GM12875 (cell line): ENCODE results near the gene DHRS3.
"Not testable (repeated sequence)": the region's sequence is repeated elsewhere in the genome, so short reads cannot be mapped to it uniquely, and the experiment has no call there.

Experiments
- H3K4me3 ChIP-seq: one replicate; pipeline ENCODE4 v1.5.1; 2011; ENCODE audit warnings: low read depth, low read length, control low read depth
- CTCF ChIP-seq: IDR thresholded peaks from 2 replicates; pipeline ENCODE4 v1.5.1; 2011; ENCODE audit warnings: low read depth, mild to moderate bottlenecking, control low read depth, inconsistent platforms, low read length, moderate library complexity, borderline replicate concordance; ENCODE audit not compliant: insufficient read depth

DHRS3 gene

GRCh38 chr1:12529640-12530174 lies 88.3 kb downstream of the DHRS3 start:
- no peak overlapping the region for H3K4me3 ChIP-seq
- no peak for TF ChIP-seq CTCF

- H3K4me3 ChIP-seq = no peak overlapping the region
- no peak for TF ChIP-seq CTCF
These were observed 89.8 kb downstream of the DHRS3 start for GRCh38 chr1:12528021-12528852.

GRCh38 chr1:12527564-12527963 lies 90.4 kb downstream of the DHRS3 start:
- H3K4me3 ChIP-seq = no peak overlapping the region
- TF ChIP-seq CTCF = no peak

- TF ChIP-seq CTCF = no peak
- H3K4me3 ChIP-seq = no peak overlapping the region
These were observed 92.5 kb downstream of the DHRS3 start for GRCh38 chr1:12525311-12526181.

GRCh38 chr1:12524266-12524665 lies 93.7 kb downstream of the DHRS3 start:
- no peak overlapping the region for H3K4me3 ChIP-seq
- TF ChIP-seq CTCF = no peak

GRCh38 chr1:12522780-12523179 lies 95.2 kb downstream of the DHRS3 start:
- H3K4me3 ChIP-seq = not testable (repeated sequence)

GRCh38 chr1:12521096-12521495 lies 96.9 kb downstream of the DHRS3 start:
- H3K4me3 ChIP-seq = no peak overlapping the region
- no peak for TF ChIP-seq CTCF
